Urinary bladder (tissue), 4 donors: ENCODE data around the gene SCN4B. TPM values are rescaled to one million over a fixed set of nuclear protein-coding genes. Genes with fewer than 3 reads are reported as not detected.

ENCODE experiments used
- DNase-seq: peaks from one replicate; pipeline ENCODE4 v3.0.0-alpha.2; 2015; ENCODE audit errors: extremely low spot score
- H3K27ac ChIP-seq: one replicate; pipeline ENCODE4 v1.5.1; 2013; ENCODE audit warnings: low read depth, mild to moderate bottlenecking, moderate library complexity
- H3K36me3 ChIP-seq: one replicate; pipeline ENCODE4 v1.6.1; 2013; ENCODE audit warnings: mild to moderate bottlenecking, moderate library complexity; ENCODE audit not compliant: insufficient read depth
- H3K4me1 ChIP-seq: one replicate; pipeline ENCODE4 v1.6.1; 2013; ENCODE audit warnings: mild to moderate bottlenecking, moderate library complexity; ENCODE audit not compliant: insufficient read depth
- H3K4me3 ChIP-seq: one replicate; pipeline ENCODE4 v1.5.1; 2013; ENCODE audit warnings: low read depth, low read length
- WGBS: extraction: QIAGEN DNeasy Blood & Tissue Kit; methylation state at CpG from one replicate; pipeline ENCODE4 v1.1.7; 2013; 5-methylcytosine and 5-hydroxymethylcytosine counted together
- polyA plus RNA-seq: library from polyadenylated mRNA; stranded (reverse); fragments of 200-250 nt; gene quantifications from one replicate; pipeline ENCODE4 v1.2.3, GENCODE V29; 2013
- total RNA-seq: library from RNA; depleted of rRNA; stranded (reverse); fragments of >200 nt; gene quantifications from one replicate; pipeline ENCODE4 v1.2.3, GENCODE V29; 2014
- donor health status: healthy with polysubstance abuse.
- donor health status: healthy.

Gene SCN4B
- total and polyA plus RNA-seq, 2 donors: 4.8 to 5.5 TPM

DNA sequence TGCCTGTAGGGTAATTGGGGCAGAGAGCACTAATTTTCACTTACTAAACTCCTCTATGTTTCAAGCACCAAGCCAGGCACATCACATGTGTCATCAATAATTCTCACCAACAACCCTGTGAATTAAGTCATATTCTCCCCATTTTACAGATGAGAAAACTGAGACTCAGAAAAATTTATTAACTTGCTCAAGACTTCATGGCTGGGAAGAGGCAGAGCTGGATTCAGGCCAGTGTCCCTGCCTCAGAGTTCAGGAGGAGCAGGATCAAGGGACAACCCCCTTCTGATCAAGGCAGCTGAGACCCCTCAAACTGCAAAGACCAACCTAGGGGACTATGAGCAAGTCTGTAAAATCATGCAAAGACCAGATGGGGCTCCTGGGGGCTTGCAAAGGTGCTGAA lies 68.0 kb downstream of the SCN4B start:
- no peak for DNase-seq
- Histone ChIP-seq H3K27ac (no peak overlapping the region), H3K4me3 (no peak overlapping the region), H3K4me1 (no peaks in the 10 kb centered on the region), H3K36me3 (no peaks in the 10 kb centered on the region)

DNA sequence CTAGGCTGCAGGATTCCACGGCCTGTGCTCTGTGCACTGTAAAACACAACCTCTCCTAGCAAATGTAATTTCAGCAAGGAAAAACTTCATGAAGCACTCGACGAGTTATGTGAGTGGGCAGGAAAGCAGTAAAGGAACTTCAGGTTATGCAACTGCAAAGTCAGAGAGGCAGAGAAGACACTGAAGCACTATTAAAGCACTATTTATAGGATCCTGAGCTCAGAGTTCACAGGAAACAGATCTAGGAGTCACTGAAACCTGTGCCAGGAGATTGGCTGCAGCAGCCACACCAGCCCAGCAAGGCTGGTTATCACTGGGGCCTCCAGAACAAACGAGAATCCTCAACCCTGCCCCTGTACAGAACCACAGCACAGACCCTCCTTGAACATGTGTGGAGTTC lies 68.4 kb downstream of the SCN4B start:
- Histone ChIP-seq H3K27ac (peak overlapping the region; percentile 11), H3K36me3 (no peaks in the 10 kb centered on the region), H3K4me3 (no peak overlapping the region), H3K4me1 (no peaks in the 10 kb centered on the region)
- WGBS: 16% methylated on average over 4 of the region's 4 CpGs
- no peak for DNase-seq

Other genes with a start within 250 kb of the SCN4B start
- gene TMPRSS13, start 223.4 kb downstream of the SCN4B start, total RNA-seq: 0.63 TPM
- gene TMPRSS13, start 223.4 kb downstream of the SCN4B start, polyA plus RNA-seq: 0.18 TPM
- gene IL10RA, start 166.4 kb downstream of the SCN4B start, total RNA-seq: 8.7 TPM
- gene IL10RA, start 166.4 kb downstream of the SCN4B start, polyA plus RNA-seq: 10.8 TPM
- gene TMPRSS4, start 75.7 kb downstream of the SCN4B start, total RNA-seq: 15.0 TPM
- gene TMPRSS4, start 75.7 kb downstream of the SCN4B start, polyA plus RNA-seq: 27.9 TPM
- gene SMIM35, start 65.9 kb downstream of the SCN4B start, total RNA-seq: not detected
- 0.03 TPM for gene SMIM35, start 65.9 kb downstream of the SCN4B start, polyA plus RNA-seq
- gene SCN2B, start 23.8 kb upstream of the SCN4B start, total RNA-seq: 2.7 TPM
- gene SCN2B, start 23.8 kb upstream of the SCN4B start, polyA plus RNA-seq: 0.79 TPM
- gene JAML, start 72.2 kb upstream of the SCN4B start, total RNA-seq: 6.5 TPM
- 6.0 TPM for gene JAML, start 72.2 kb upstream of the SCN4B start, polyA plus RNA-seq
- gene MPZL3, start 99.5 kb upstream of the SCN4B start, total RNA-seq: 4.7 TPM
- 1.4 TPM for gene MPZL3, start 99.5 kb upstream of the SCN4B start, polyA plus RNA-seq
- 62.8 TPM for gene MPZL2, start 111.5 kb upstream of the SCN4B start, total RNA-seq
- gene MPZL2, start 111.5 kb upstream of the SCN4B start, polyA plus RNA-seq: 44.2 TPM
- 0.32 TPM for gene CD3E, start 151.9 kb upstream of the SCN4B start, total RNA-seq
- gene CD3E, start 151.9 kb upstream of the SCN4B start, polyA plus RNA-seq: 3.6 TPM
- 0.69 TPM for gene CD3D, start 189.9 kb upstream of the SCN4B start, total RNA-seq
- gene CD3D, start 189.9 kb upstream of the SCN4B start, polyA plus RNA-seq: 5.6 TPM
- gene CD3G, start 191.5 kb upstream of the SCN4B start, total RNA-seq: 1.1 TPM
- gene CD3G, start 191.5 kb upstream of the SCN4B start, polyA plus RNA-seq: 0.48 TPM
- gene UBE4A, start 206.8 kb upstream of the SCN4B start, total RNA-seq: 54.2 TPM
- 19.7 TPM for gene UBE4A, start 206.8 kb upstream of the SCN4B start, polyA plus RNA-seq
- 70.1 TPM for gene ATP5MG, start 248.8 kb upstream of the SCN4B start, total RNA-seq
- gene ATP5MG, start 248.8 kb upstream of the SCN4B start, polyA plus RNA-seq: 210 TPM